Measurements from ENCODE around the gene FOSL2. TPM values are rescaled to one million over a fixed set of nuclear protein-coding genes. Genes with fewer than 3 reads are reported as not detected.
A peak's percentile ranks its signal among the peaks of the same experiment; 100 is the strongest.

The FOSL2 gene
- total RNA-seq, 1 donor from 2014 or later: 151 TPM

DNA sequence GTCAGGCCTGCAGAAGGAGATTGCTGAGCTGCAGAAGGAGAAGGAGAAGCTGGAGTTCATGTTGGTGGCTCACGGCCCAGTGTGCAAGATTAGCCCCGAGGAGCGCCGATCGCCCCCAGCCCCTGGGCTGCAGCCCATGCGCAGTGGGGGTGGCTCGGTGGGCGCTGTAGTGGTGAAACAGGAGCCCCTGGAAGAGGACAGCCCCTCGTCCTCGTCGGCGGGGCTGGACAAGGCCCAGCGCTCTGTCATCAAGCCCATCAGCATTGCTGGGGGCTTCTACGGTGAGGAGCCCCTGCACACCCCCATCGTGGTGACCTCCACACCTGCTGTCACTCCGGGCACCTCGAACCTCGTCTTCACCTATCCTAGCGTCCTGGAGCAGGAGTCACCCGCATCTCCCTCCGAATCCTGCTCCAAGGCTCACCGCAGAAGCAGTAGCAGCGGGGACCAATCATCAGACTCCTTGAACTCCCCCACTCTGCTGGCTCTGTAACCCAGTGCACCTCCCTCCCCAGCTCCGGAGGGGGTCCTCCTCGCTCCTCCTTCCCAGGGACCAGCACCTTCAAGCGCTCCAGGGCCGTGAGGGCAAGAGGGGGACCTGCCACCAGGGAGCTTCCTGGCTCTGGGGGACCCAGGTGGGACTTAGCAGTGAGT lies 19.4 kb downstream of the FOSL2 start:
- DNase-seq (ENCODE audit: low spot score): no peak

DNA sequence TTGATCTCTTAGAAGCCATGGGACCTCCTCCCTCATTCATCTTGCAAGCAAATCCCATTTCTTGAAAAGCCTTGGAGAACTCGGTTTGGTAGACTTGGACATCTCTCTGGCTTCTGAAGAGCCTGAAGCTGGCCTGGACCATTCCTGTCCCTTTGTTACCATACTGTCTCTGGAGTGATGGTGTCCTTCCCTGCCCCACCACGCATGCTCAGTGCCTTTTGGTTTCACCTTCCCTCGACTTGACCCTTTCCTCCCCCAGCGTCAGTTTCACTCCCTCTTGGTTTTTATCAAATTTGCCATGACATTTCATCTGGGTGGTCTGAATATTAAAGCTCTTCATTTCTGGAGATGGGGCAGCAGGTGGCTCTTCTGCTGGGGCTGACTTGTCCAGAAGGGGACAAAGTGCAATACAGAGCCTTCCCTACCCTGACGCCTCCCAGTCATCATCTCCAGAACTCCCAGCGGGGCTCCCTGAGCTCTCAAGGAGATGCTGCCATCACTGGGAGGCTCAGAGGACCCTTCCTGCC lies 20.0 kb downstream of the FOSL2 start:
- DNase-seq (ENCODE audit: low spot score): no peak

DNA sequence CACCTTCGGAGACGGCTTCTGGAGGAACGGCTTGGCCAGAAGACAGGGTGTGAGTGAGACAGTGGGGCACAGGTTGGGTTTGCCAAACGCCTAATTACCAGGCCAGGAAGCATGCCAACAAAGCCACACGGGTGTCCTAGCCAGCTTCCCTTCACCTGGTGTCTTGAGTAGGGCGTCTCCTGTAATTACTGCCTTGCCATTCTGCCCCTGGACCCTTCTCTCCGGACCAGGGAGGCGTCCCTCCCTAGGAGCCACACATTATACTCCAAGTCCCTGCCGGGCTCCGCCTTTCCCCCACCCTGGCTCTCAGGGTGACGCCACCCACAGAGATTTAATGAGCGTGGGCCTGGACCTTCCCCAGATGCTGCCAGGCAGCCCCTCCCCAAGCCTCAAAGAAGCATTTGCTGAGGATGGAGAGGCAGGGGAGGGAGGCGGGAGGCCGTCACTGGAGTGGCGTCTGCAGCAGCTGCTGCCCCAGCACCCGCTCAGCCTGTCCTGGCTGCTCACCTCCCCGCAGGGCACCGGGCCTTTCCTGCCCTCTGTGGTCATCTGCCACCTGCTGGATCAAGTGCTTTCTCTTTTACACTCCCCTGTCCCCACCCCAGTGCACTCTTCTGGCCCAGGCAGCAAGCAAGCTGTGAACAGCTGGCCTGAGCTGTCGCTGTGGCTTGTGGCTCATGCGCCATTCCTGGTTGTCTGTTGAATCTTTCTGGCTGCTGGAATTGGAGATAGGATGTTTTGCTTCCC lies 20.7 kb downstream of the FOSL2 start:
- DNase-seq (ENCODE audit: low spot score): no peak

DNA sequence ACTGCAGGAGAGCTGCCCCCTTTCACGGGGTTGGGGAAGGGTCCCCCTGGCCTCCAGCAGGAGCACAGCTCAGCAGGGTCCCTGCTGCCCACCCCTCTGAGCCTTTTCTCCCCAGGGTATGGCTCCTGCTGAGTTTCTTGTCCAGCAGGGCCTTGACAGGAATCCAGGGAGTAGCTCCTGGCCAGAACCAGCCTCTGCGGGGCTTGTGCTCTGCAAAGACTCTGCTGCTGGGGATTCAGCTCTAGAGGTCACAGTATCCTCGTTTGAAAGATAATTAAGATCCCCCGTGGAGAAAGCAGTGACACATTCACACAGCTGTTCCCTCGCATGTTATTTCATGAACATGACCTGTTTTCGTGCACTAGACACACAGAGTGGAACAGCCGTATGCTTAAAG lies 21.2 kb downstream of the FOSL2 start:
- no peak for DNase-seq (ENCODE audit: low spot score)

DNA sequence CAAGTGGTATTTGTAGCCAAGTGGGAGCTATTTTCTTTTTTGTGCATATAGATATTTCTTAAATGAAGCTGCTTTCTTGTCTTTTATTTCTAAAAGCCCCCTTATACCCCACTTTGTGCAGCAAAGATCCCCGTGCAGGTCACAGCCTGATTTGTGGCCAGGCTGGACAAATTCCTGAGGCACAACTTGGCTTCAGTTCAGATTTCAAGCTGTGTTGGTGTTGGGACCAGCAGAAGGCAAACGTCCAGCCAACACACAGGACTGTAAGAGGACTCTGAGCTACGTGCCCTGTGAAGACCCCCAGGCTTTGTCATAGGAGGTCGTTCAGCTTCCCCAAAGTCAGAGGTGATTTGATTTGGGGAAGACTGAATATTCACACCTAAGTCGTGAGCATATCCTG lies 21.9 kb downstream of the FOSL2 start:
- DNase-seq (ENCODE audit: low spot score): no peak

DNA sequence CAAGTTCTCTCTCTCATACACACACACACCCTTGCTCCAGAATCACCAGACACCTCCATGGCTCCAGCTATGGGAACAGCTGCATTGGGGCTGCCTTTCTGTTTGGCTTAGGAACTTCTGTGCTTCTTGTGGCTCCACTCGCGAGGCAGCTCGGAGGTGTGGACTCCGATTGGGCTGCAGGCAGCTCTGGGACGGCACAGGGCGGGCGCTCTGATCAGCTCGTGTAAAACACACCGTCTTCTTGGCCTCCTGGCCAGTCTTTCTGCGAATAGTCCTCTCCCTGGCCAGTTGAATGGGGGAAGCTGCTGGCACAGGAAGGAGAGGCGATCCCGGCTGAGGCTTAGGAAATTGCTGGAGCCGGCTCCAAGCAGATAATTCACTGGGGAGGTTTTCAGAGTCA lies 22.4 kb downstream of the FOSL2 start:
- no peak for DNase-seq (ENCODE audit: low spot score)

DNA sequence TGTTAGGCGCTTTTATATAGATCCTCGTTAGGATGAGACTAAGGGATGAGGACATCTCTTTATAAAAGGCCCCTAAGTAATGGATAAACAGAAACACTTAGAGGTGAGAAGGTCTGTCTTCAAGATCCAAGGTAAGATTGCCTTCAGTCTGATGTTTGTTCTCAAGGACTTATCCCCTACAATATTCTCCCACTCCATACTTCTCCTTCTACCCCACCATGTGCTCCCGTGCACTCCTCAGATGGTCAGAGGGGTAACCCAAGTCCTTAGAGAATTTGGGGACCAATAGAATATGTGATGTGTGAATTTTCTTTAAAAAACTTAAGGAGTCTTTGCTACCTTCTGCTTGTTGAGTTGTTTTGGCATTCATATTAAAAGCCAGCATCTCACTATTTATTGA lies 23.1 kb downstream of the FOSL2 start:
- DNase-seq (ENCODE audit: low spot score): no peak

DNA sequence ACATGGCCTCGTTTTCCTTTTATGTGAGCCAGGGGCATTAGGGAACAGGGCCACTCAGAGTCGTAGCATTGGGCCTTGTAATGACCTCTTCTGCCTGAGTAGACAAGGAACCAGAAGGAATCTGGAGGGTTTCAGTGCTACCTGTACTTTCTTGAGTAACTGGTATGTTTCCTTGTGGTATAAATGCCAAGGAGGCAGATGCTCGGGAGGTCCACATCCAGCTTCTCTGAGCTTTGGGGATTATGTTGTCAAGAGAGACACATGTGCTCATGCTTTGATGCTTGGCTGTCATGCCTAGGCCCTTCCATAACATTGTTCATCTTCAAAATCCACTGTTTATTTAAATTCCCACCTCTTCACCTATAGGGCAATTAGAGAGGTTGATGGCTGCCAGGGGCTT lies 26.3 kb downstream of the FOSL2 start:
- no peak for DNase-seq (ENCODE audit: low spot score)

DNA sequence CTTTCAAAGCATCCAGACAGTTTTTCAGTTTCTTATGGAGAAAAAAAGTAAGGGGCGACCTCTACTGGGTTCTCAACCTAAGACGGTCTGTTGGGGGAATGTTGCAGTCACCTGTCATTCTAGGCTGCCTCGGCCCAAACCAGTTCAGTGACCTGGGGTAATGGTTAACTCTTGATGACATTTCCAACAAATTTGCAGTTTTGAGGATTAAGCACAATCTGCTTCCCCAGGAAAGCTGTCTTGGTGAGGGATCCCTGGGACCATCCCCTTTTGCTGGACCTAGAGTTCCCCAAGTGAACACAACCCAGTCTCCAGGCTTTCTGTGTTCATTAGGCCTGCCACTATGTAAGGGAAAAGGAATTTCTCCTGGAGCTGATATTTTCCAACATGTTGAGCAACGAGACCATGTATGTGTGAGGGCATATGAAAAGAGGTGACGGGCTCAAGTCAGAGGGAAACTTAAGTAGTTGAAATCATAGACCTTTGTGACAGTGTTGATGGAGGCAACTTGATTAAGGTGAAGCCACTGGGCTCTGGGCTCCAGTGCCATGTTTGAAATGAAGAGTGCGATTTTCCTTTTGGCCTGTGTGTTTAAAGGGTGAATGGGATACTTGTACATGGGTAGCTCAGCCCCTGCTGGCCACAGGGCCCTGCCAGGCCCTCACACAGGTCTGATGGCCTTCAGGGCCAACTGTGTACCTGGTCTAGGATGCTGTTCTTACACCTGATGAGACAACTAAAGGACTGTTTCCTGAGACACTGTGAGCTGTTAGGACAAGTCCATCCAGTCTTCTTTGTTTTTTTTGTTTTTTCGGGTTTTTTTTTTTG lies 27.0 kb downstream of the FOSL2 start:
- DNase-seq (ENCODE audit: low spot score): no peak

DNA sequence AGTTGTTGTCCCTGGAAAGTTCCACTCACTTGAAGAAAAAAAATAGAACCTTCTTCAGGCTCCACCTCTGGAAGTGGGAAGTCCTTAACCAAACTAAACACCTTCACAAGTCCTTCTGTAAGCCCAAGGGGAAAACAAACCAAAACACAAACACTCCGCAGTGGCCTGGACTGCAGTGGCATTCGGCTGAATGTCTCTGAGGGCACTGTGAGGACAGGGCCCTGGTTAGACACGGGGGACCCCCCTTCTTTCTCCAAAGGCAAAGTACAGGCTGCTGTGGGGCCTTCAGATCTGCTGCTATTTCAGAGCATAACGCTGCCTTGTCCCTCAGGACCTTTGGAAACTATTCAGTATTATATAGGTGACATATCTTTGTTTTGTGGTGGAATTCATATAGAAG lies 28.1 kb downstream of the FOSL2 start:
- no peak for DNase-seq (ENCODE audit: low spot score)

DNA sequence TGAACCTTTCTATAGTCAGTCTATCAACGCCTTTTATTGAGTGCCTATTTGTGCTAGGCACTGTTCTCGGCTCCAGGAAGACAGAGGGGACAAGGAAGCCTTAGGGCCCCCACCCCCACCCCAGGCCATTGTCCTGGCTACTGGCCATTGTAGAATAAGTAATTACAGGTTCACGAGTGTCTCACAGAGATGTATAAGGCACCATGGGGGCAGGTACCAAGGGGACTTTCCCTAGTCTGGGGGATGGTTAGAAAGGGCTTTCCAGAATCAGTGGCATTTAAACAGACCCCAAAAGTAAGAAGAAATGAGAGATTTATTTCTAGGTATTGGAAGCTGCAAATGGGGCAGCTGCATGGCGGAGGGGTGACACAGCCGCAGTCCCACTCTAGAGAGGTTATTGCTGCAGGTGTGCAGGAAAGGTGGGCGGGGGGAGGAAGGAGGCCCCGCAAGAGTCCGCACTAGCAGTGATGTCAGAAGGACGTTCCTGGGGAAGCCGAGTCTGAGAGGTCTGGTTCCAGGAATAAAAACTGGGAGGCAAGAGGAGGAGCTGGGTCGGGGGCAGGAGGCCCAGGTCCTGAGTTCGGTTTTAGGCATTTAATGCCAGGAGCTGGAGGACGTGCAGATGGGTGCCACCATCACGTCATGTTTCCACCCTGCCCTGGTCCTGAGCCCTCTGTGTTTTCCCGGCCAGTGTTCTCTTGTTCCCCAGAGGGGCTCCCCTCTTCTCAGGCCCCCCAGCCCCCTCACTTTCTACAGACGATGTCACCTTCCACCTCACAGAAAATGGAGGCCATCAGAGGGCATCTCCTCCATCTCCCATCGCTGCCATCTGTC lies 30.5 kb downstream of the FOSL2 start:
- no peak for DNase-seq (ENCODE audit: low spot score)

DNA sequence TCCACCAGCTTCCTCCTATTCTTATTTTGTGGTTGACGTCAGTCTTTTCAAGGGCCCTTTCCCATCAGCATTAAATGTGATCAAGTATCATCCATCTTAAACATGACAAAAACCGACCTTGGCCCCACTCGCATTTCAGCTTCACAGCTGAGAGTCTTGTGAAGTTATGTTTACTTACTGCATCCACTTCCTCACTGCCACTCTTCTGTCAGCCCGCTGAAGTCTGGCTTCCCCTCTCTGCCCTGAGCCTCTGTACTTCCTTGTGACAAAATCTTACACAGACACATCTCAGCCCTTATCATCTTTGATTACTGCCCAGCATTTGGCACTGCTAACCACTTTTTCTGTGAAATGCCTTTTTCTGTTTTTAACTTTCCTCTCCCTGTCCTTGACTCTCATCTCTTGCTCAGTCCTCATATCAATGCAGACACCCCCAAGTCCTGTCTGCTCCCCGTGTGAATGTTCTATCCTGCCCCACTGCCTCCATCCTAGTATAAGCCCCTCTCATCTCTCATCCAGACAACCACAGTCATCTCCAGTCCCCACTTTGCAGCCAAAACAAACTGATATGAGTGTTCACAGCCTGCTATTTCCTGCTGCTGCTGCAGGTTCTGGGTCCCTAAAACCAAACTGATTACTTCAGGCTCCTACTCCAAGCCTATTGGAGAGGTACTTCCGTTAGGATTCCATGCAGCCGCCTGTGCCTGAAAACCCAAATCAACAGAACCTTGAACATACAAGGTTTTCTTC lies 31.4 kb downstream of the FOSL2 start:
- peak; percentile 56 for DNase-seq (ENCODE audit: low spot score)

DNA sequence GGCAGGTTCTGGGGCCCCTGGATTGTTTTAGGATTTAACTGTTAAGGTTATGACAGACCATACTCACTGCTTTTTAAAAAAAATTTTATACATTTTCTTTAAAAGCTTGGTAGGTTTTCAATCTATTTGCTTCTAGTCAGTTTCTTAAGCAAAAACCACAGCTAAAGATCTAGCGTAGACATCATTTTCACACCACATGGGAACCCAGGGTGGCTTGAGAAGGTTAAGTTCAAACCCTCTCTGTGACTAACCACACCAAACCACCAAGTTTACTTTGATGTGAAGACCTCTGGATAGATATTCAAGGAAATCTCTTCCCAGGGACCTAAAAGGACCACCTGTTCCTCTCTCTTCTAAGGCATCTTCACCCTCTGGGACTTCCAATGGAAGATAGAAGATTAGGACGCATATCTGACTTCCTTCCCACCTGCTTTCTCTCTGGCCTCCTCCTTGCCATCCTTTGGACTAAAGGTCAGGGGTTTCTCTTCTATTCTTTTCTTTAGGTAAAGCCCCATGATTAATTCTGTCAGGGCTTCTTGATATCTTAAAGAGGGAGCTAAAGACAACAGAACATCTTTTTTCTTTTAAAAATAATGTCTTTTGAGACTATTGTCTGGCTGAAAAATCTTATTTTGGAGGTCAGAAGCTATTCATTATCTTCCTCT lies 32.3 kb downstream of the FOSL2 start:
- no peak for DNase-seq (ENCODE audit: low spot score)

DNA sequence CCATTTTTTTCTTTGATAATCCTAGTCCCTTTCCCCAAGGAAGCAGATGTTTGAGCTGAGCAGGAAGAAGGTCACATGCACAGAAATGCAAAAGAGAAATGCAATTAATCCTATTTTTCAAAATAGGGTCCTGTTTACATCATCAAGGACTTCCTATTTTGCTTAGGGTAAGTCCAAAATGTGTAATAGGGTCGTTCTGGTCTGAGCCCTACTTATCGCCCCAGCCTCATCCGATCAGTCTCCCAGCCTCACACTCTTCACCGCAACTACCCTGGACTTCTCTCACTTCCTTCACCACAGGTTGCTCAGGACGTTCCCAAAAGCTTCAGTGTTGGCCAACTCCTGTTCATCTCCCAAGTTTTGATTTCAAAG lies 32.8 kb downstream of the FOSL2 start:
- DNase-seq (ENCODE audit: low spot score): no peak

DNA sequence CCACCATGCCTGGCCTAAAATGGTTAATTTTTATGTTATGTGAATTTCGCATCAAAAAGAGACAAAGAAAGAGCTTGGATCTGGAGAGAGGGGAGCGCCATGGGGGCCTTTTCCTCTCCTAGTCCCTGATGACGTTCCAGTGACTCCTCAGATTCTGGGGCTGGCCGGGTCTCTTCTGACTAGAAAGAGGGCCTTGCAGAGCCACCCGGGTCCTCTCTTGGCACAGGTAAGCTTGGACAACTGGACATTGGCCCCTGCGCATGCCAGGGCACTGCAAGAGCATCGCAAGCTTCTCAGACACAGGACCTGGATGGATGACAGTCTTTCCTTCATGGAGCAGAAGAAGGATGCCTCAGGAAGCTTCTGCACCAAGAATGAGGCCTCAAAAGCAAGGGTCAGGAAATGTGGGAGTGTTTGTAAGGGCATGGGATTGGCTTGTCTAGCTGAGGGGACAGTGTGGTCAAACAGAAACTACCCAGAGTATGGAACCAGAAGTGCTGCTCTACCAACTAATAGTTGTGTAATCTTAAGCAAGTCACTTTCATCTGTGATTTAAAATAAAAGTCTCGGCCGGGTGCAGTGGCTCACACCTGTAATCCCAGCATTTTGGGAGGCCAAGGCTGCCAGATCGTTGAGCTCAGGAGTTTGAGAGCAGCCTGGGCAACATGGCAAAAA lies 35.2 kb downstream of the FOSL2 start:
- no peak for DNase-seq (ENCODE audit: low spot score)

DNA sequence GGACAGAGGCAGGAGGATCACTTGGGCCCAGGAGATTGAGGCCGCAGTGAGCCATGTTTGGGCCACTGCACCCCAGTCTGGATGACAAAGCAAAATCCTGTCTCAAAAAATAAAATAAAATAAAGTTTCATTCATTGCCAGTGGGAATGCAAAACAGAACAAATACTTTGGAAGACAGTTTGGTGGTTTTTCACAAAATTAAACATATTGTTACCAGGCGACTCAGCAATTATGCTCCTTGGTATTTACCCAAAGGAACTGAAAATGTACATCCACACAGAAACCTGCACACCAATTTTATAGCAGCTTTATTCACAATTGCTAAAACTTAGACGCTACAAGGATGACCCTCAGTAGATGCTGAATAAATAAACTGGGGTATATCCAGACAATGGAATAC lies 35.8 kb downstream of the FOSL2 start:
- no peak for DNase-seq (ENCODE audit: low spot score)

DNA sequence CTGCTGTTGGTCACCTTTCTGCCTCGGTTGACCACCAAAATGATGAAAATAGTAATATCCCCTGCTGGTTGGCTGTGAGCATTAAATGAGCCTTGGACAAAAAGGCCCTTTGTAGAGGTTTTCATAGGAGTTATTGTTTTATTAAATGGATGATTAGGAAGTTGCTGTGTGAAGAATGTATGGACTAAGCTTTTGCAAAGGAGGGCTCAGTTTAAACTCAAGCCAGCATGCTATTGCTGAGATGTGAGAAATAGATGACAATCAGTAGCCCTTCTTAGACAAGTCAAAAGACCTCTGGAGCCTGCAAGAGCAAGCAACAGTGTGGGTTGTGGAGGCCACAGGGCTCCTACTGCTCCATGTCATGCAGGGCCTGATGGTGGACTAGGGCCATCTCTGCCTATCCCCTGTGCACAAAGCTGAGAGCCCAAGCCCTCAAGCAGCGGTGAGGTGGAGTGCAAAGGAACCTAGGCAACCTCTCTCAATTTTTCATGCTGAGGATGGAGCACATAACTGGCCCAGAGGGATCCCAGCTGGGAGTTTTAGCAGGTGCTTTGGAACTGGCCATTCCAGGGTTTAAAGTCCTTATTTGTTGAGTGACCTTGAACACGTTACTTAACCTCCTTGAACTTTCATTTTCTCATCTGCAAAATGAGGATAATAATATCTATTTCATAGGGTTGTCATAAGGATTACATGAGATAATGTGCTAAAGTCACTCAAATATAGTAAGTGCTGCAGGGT lies 37.1 kb downstream of the FOSL2 start:
- no peak for DNase-seq (ENCODE audit: low spot score)

DNA sequence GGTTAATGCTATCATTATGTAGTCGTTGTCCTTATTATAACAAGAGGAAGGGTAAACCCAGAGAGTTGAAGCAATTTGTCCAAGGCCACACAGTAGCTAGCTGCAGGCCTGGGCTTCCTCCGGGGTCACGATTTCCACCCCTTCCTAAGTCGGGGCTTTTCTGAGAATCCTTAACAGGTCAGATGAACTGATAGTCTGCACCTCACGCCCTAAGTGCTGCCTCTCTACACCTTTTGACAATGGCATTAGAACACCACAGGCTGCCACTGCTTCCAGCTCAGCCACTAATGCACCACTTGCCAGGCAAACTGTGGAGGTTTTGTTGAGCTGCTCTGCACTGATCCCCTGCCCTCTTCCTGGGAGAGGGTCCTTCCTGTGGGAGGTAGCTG lies 37.7 kb downstream of the FOSL2 start:
- no peak for DNase-seq (ENCODE audit: low spot score)

DNA sequence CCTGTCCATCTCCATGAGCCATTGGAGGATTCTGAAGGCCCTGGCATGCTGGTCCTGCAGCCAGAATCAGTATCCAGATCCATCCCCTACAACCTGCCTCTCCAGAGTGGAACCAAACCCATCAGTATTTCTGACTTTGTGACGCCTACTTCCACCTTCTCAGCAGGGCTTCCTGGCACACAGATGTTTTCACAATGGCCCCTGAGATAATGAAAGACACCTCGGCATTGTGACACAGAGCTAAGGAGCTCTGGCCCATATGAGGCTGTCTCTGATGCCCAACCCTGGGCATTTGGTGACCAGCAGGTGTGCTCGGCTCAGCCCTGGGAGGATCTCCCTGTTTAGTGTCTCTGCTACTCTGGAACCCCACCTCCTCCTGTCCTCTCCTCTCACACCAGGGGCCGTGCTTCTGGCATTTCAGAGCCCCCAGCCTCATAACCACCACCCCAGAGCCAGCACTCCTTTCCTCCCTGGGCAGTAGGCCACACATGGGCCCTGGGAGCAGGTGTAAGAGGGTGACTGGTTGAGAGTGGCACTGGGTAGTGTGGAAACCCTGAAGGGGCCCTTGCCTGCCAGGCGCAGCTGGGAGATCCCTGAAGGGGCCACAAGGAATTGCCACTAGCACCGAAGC lies 38.2 kb downstream of the FOSL2 start:
- DNase-seq (ENCODE audit: low spot score): no peak
